ENCODE data around the gene KCNJ4.
"Not testable (repeated sequence)": the region's sequence is repeated elsewhere in the genome, so short reads cannot be mapped to it uniquely, and the experiment has no call there.

The KCNJ4 gene

GRCh38 chr22:38487946-38488345 is 32.9 kb upstream of the KCNJ4 start:
- Histone ChIP-seq H3K27me3 (ENCODE audit: control insufficient read depth, insufficient read depth, low read length) (no peaks in the 10 kb centered on the region), H3K4me1 (ENCODE audit: control insufficient read depth, insufficient read depth, low read length) (peaks cover 3% of the 10 kb centered on the region), H3K4me3 (ENCODE audit: low read depth, low read length) (no peak overlapping the region), H3K36me3 (ENCODE audit: control insufficient read depth, insufficient read depth, low read length) (peaks cover 68% of the 10 kb centered on the region), H3K9me3 (ENCODE audit: control insufficient read depth, insufficient read depth, low read length) (no peaks in the 10 kb centered on the region), H3K9ac (ENCODE audit: low read depth, low read length) (no peak overlapping the region)

DNA sequence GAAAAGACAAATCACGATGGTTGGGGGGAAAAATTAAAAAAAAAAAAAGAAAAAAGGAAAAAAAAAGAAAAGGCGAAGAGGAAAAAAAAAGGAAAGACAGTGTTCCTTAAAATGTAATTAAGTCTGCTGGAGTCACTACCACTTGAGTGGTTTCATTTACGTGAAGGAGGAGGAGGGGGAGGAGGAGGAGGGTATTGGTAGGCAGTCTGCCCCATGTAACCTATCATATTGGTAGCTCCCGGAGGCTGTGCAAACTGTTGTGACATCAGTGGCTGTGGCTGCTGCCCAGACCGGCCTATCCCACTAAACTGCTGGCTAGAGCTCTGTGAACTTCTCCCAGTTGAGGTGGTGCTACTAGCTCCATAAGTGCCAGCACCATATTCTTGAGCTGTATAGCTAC is 30.8 kb upstream of the KCNJ4 start:
- Histone ChIP-seq H3K4me1 (ENCODE audit: control insufficient read depth, insufficient read depth, low read length) (no peaks in the 10 kb centered on the region), H3K9ac (ENCODE audit: low read depth, low read length) (no peak overlapping the region), H3K36me3 (ENCODE audit: control insufficient read depth, insufficient read depth, low read length) (peaks cover 74% of the 10 kb centered on the region), H3K4me3 (ENCODE audit: low read depth, low read length) (no peak overlapping the region), H3K27me3 (ENCODE audit: control insufficient read depth, insufficient read depth, low read length) (no peaks in the 10 kb centered on the region), H3K9me3 (ENCODE audit: control insufficient read depth, insufficient read depth, low read length) (no peaks in the 10 kb centered on the region)

DNA sequence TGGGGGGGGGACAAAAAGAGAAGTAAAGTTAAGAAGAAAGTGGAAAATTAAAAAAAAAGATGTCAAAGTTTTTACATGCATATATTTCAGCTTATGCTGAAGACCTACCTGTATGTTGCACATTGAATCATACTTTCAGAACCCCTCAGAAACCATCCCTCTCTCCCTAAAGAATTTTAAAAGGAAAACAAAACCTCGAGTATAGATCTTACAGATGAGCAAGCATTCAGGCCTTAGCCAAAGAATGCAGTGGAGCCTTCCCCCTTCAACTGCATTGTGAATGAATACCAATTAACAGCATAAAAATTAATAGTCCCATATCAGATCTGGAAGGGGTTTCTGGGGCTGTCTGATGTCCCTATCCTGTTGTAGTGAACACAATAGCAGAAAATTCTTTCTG is 29.2 kb upstream of the KCNJ4 start:
- peaks cover 61% of the 10 kb centered on the region for H3K36me3 ChIP-seq (ENCODE audit: control insufficient read depth, insufficient read depth, low read length)
- H3K9me3 ChIP-seq (ENCODE audit: control insufficient read depth, insufficient read depth, low read length), result no peaks in the 10 kb centered on the region
- H3K4me3 ChIP-seq (ENCODE audit: low read depth, low read length), result no peak overlapping the region
- no peaks in the 10 kb centered on the region for H3K27me3 ChIP-seq (ENCODE audit: control insufficient read depth, insufficient read depth, low read length)
- no peaks in the 10 kb centered on the region for H3K4me1 ChIP-seq (ENCODE audit: control insufficient read depth, insufficient read depth, low read length)
- H3K9ac ChIP-seq (ENCODE audit: low read depth, low read length), result no peak overlapping the region

DNA sequence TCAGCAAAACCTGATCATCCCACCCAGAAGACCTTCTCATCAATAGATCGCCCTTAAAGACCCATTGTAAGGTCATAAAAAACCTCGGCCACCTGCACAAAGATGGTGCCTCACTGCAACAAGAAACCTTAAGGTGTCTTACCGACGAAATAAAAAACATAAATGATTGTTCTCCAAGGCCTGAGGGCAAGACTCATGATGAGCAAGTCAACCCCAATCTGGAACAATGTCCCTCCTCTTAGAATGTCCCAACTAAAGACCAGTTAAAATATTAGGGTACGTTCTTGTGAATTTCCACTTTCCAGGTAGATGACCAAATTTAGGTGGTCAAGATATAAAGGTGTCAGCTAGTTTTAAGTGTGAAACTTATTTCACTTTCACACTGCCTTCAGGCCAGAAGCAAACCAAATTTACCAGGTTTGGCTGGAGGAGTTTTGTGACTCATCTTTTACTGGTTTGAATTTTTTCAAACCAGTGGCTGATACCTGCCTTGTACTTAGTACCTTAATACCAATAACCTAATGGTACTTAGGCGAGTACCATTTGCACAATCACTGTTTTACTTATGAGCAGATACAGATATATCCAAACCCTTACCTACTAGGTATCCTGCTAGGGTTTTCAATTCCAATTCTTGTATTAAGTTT is 27.8 kb upstream of the KCNJ4 start:
- Histone ChIP-seq H3K4me3 (ENCODE audit: low read depth, low read length) (no peak overlapping the region), H3K27me3 (ENCODE audit: control insufficient read depth, insufficient read depth, low read length) (no peaks in the 10 kb centered on the region), H3K36me3 (ENCODE audit: control insufficient read depth, insufficient read depth, low read length) (peaks cover 53% of the 10 kb centered on the region), H3K9ac (ENCODE audit: low read depth, low read length) (no peak overlapping the region), H3K9me3 (ENCODE audit: control insufficient read depth, insufficient read depth, low read length) (no peaks in the 10 kb centered on the region), H3K4me1 (ENCODE audit: control insufficient read depth, insufficient read depth, low read length) (no peaks in the 10 kb centered on the region)

DNA sequence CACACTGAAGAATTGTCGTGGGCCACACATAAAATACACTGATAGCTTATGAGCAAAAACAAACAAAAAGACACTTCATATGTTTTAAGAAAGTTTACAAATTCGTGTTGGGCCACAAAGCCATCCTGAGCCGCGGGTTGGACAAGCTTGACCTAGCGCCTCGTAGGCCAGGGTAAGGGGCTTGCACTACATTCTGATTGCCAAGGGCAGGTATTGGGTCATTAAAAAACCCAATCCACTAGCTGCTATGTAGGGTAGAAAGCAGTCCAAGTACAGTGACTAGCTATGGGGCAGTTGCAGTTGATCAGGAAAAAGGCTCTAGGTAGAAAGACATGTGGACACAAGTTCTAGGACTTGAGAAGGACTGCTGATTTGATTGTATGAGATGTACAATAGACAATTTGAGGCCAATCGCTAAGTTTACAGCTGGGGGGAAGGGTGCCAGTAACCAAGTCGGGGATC is 26.9 kb upstream of the KCNJ4 start:
- H3K4me1 ChIP-seq (ENCODE audit: control insufficient read depth, insufficient read depth, low read length), result no peaks in the 10 kb centered on the region
- no peak overlapping the region for H3K4me3 ChIP-seq (ENCODE audit: low read depth, low read length)
- no peaks in the 10 kb centered on the region for H3K9me3 ChIP-seq (ENCODE audit: control insufficient read depth, insufficient read depth, low read length)
- H3K36me3 ChIP-seq (ENCODE audit: control insufficient read depth, insufficient read depth, low read length), result peaks cover 50% of the 10 kb centered on the region
- no peaks in the 10 kb centered on the region for H3K27me3 ChIP-seq (ENCODE audit: control insufficient read depth, insufficient read depth, low read length)
- no peak overlapping the region for H3K9ac ChIP-seq (ENCODE audit: low read depth, low read length)

GRCh38 chr22:38481162-38481870 is 26.3 kb upstream of the KCNJ4 start:
- Histone ChIP-seq H3K36me3 (ENCODE audit: control insufficient read depth, insufficient read depth, low read length) (peaks cover 50% of the 10 kb centered on the region), H3K27me3 (ENCODE audit: control insufficient read depth, insufficient read depth, low read length) (no peaks in the 10 kb centered on the region), H3K4me3 (ENCODE audit: low read depth, low read length) (no peak overlapping the region), H3K4me1 (ENCODE audit: control insufficient read depth, insufficient read depth, low read length) (no peaks in the 10 kb centered on the region), H3K9ac (ENCODE audit: low read depth, low read length) (no peak overlapping the region), H3K9me3 (ENCODE audit: control insufficient read depth, insufficient read depth, low read length) (no peaks in the 10 kb centered on the region)

DNA sequence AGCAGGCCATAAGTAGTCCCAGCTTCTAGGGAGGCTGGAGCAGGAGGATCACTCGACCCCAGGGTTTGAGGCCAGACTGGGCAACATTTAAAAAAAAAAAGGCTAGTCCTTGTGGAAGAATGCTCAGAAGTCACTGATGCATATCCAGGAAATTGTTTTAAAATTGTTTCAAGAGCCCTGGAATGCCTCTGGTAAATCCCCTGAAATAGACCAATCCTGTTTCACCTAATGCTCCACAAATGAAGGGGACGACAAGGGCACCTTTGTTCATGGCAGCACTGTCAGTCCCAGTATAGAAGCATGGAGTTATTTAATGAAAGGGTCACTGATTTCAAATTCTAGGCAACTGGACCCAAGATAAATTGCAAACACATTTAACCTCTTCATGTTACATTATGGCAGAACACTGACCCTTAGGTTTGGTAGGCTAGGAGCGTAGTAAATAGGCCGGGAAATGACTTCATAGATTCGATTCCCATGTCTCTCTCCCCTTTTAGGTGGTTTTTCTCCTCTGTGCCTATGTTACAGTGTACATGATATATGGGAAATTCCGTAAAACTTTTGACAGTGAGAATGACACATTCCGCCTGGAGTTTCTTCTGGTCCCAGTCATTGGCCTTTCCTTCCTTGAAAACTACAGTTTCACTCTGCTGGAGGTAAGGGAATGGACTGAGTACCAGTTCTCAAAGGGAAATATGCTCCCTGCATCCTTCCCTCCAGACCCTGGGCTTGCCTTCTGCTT is 24.3 kb upstream of the KCNJ4 start:
- Histone ChIP-seq H3K36me3 (ENCODE audit: control insufficient read depth, insufficient read depth, low read length) (peaks cover 33% of the 10 kb centered on the region), H3K9me3 (ENCODE audit: control insufficient read depth, insufficient read depth, low read length) (no peaks in the 10 kb centered on the region), H3K4me3 (ENCODE audit: low read depth, low read length) (no peak overlapping the region), H3K9ac (ENCODE audit: low read depth, low read length) (no peak overlapping the region), H3K27me3 (ENCODE audit: control insufficient read depth, insufficient read depth, low read length) (no peaks in the 10 kb centered on the region), H3K4me1 (ENCODE audit: control insufficient read depth, insufficient read depth, low read length) (peaks cover under 1% of the 10 kb centered on the region)

GRCh38 chr22:38477585-38477984 is 22.6 kb upstream of the KCNJ4 start:
- H3K27me3 ChIP-seq (ENCODE audit: control insufficient read depth, insufficient read depth, low read length), result no peaks in the 10 kb centered on the region
- no peak overlapping the region for H3K4me3 ChIP-seq (ENCODE audit: low read depth, low read length)
- peaks cover 2% of the 10 kb centered on the region for H3K4me1 ChIP-seq (ENCODE audit: control insufficient read depth, insufficient read depth, low read length)
- H3K36me3 ChIP-seq (ENCODE audit: control insufficient read depth, insufficient read depth, low read length), result peaks cover 17% of the 10 kb centered on the region
- H3K9me3 ChIP-seq (ENCODE audit: control insufficient read depth, insufficient read depth, low read length), result no peaks in the 10 kb centered on the region
- H3K9ac ChIP-seq (ENCODE audit: low read depth, low read length), result no peak overlapping the region

DNA sequence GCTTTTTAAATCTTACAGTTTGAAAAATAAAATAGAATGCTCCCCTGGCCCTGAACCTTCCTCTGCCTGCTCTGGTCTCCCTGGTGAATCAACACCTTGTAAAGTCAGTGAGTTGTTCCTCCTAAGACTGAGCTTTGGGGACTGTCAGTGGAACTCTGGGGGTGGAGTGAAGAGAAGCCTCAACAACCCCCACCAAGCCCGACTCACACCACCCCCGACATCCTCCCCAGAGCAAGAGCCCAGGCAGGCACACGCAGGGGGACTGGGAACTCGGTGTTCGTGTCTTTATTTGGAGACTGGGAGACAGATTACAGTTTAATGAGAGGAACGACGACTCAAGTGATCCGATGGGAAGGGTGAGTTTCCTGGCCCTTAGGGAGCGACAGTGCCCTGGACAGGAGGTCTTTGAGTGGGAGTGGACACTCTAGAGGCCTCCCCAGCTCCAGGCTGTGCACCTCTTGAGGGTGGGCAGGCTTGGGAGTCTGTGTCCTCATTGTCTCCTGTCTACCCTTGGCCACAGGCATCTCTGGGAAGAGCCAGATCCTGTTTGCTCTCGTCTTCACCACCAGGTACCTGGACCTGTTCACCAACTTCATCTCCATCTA is 19.1 kb upstream of the KCNJ4 start:
- Histone ChIP-seq H3K36me3 (ENCODE audit: control insufficient read depth, insufficient read depth, low read length) (no peaks in the 10 kb centered on the region), H3K9me3 (ENCODE audit: control insufficient read depth, insufficient read depth, low read length) (no peaks in the 10 kb centered on the region), H3K4me1 (ENCODE audit: control insufficient read depth, insufficient read depth, low read length) (peaks cover 2% of the 10 kb centered on the region), H3K4me3 (ENCODE audit: low read depth, low read length) (no peak overlapping the region), H3K27me3 (ENCODE audit: control insufficient read depth, insufficient read depth, low read length) (no peaks in the 10 kb centered on the region), H3K9ac (ENCODE audit: low read depth, low read length) (no peak overlapping the region)

GRCh38 chr22:38471237-38471636 is 16.2 kb upstream of the KCNJ4 start:
- Histone ChIP-seq H3K36me3 (ENCODE audit: control insufficient read depth, insufficient read depth, low read length) (no peaks in the 10 kb centered on the region), H3K9me3 (ENCODE audit: control insufficient read depth, insufficient read depth, low read length) (no peaks in the 10 kb centered on the region), H3K9ac (ENCODE audit: low read depth, low read length) (no peak overlapping the region), H3K27me3 (ENCODE audit: control insufficient read depth, insufficient read depth, low read length) (peaks cover 15% of the 10 kb centered on the region), H3K4me3 (ENCODE audit: low read depth, low read length) (no peak overlapping the region), H3K4me1 (ENCODE audit: control insufficient read depth, insufficient read depth, low read length) (peaks cover 5% of the 10 kb centered on the region)

DNA sequence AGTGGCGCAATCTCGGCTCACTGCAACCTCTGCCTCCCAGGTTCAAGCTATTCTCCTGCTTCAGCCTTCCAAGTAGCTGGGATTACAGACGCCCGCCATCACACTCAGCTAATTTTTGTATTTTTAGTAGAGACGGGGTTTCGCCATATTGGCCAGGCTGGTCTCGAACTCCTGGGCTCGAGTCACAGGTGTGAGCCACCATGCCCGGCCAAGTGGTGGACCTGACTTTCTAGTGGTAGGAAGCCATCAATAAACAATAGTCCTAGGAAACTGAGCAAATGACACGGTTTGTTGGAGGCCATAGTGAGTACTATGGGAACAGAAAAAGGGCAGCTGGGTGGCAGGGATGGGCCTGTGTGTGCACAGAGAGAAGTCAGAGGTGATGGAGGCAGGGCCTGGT is 15.2 kb upstream of the KCNJ4 start:
- H3K4me3 ChIP-seq (ENCODE audit: low read depth, low read length); H3K36me3 ChIP-seq (ENCODE audit: control insufficient read depth, insufficient read depth, low read length); H3K4me1 ChIP-seq (ENCODE audit: control insufficient read depth, insufficient read depth, low read length); H3K9me3 ChIP-seq (ENCODE audit: control insufficient read depth, insufficient read depth, low read length); H3K9ac ChIP-seq (ENCODE audit: low read depth, low read length): not testable (repeated sequence)
- peaks cover 22% of the 10 kb centered on the region for H3K27me3 ChIP-seq (ENCODE audit: control insufficient read depth, insufficient read depth, low read length)
